GM23338 (cell line): ENCODE results near the gene ATP8A2.

Experiments
- CREB1 ChIP-seq: fragments of 250-450 bp; sonication (Bioruptor Pico); IDR thresholded peaks from 2 replicates; pipeline ENCODE4 v1.5.0; 2020; ENCODE audit warnings: low read depth, mild to moderate bottlenecking, moderate library complexity
- EZH2 ChIP-seq: fragments of 200-600 bp; sonication (generic); IDR thresholded peaks from one replicate; pipeline ENCODE4 v1.8.0; 2017; ENCODE audit warnings: antibody characterized with exemption, mild to moderate bottlenecking, low read depth; ENCODE audit not compliant: unreplicated experiment
- EZH2phosphoT487 ChIP-seq: fragments of 200-600 bp; sonication (generic); IDR thresholded peaks from one replicate; pipeline ENCODE4 v1.8.1; 2018; ENCODE audit warnings: antibody characterized with exemption; ENCODE audit not compliant: unreplicated experiment
- JUNB ChIP-seq: IDR thresholded peaks from one replicate; pipeline ENCODE4 v1.6.1; 2016; ENCODE audit warnings: antibody characterized with exemption; ENCODE audit not compliant: unreplicated experiment
- POLR2AphosphoS5 ChIP-seq: IDR thresholded peaks from 2 replicates; pipeline ENCODE4 v1.6.1; 2016; ENCODE audit warnings: antibody characterized with exemption, low read depth
- STAT1 ChIP-seq: IDR thresholded peaks from one replicate; pipeline ENCODE4 v1.6.1; 2016; ENCODE audit warnings: antibody characterized with exemption; ENCODE audit not compliant: unreplicated experiment
- ZNF114 ChIP-seq: fragments of 250-450 bp; sonication (Bioruptor Pico); IDR thresholded peaks from 2 replicates; pipeline ENCODE4 v1.5.0; 2020; ENCODE audit warnings: mild to moderate bottlenecking, moderate library complexity
- ZNF331 ChIP-seq: fragments of 250-450 bp; sonication (Bioruptor Pico); IDR thresholded peaks from 2 replicates; pipeline ENCODE4 v1.5.0; 2020; ENCODE audit warnings: low read depth, mild to moderate bottlenecking, moderate library complexity
- TF ChIP-seq, protein P1 (sequence below), 2 experiments: fragments of 200-600 bp in 1 of 2; sonication (generic) in 1 of 2; conservative IDR thresholded peaks; 2 replicates each; pipeline versions ENCODE4 v1.5.1 to v1.6.1; 2016 to 2017; ENCODE audit warnings: antibody characterized with exemption in 2 of 2, low read depth in 2 of 2, mild to moderate bottlenecking in 2 of 2, moderate library complexity in 1 of 2
- TF ChIP-seq, protein P2 (sequence below): IDR thresholded peaks from 2 replicates; pipeline ENCODE4 v1.6.1; 2016; ENCODE audit warnings: antibody characterized with exemption
- TF ChIP-seq, protein P3 (sequence below): IDR thresholded peaks from one replicate; pipeline ENCODE4 v1.6.1; 2018; ENCODE audit warnings: antibody characterized with exemption; ENCODE audit not compliant: unreplicated experiment
- TF ChIP-seq, protein P4 (sequence below): fragments of 250-450 bp; sonication (Bioruptor Pico); IDR thresholded peaks from 2 replicates; pipeline ENCODE4 v1.5.0; 2020; ENCODE audit warnings: mild to moderate bottlenecking, moderate library complexity

DNA sequence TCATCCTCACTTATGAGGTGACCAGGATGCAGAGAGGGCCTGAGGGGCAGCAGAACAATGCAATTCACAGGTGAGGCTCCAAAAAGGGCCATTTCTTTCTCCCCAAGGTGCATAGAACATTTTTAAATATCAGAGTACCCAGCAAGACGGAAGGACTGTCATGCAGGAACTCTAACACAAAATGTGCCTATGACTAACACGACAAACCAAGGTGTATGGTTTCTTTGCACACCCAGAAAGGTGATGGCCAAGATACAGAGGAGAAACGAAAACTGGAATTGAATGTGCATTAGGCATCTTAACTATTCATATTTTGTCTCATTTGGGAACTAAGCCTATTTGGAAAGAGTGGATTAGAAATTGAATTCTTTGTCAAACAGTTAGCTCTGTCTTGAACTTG, 650.2 kb downstream of the ATP8A2 start:
- TF ChIP-seq JUNB (no peak), POLR2AphosphoS5 (no peak), EZH2 (no peak), CREB1 (CRISPR knock-in tag) (no peak), ZNF114 (CRISPR knock-in tag) (no peak), STAT1 (no peak), EZH2phosphoT487 (no peak), ZNF331 (CRISPR knock-in tag) (no peak)
- TF ChIP-seq, protein P1, sequence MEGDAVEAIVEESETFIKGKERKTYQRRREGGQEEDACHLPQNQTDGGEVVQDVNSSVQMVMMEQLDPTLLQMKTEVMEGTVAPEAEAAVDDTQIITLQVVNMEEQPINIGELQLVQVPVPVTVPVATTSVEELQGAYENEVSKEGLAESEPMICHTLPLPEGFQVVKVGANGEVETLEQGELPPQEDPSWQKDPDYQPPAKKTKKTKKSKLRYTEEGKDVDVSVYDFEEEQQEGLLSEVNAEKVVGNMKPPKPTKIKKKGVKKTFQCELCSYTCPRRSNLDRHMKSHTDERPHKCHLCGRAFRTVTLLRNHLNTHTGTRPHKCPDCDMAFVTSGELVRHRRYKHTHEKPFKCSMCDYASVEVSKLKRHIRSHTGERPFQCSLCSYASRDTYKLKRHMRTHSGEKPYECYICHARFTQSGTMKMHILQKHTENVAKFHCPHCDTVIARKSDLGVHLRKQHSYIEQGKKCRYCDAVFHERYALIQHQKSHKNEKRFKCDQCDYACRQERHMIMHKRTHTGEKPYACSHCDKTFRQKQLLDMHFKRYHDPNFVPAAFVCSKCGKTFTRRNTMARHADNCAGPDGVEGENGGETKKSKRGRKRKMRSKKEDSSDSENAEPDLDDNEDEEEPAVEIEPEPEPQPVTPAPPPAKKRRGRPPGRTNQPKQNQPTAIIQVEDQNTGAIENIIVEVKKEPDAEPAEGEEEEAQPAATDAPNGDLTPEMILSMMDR (conservative IDR thresholded peaks at IDR 0.05; ENCODE audit: low read depth in 2 of 2) = no peak
- TF ChIP-seq, protein P2, sequence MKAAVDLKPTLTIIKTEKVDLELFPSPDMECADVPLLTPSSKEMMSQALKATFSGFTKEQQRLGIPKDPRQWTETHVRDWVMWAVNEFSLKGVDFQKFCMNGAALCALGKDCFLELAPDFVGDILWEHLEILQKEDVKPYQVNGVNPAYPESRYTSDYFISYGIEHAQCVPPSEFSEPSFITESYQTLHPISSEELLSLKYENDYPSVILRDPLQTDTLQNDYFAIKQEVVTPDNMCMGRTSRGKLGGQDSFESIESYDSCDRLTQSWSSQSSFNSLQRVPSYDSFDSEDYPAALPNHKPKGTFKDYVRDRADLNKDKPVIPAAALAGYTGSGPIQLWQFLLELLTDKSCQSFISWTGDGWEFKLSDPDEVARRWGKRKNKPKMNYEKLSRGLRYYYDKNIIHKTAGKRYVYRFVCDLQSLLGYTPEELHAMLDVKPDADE = no peak
- TF ChIP-seq, protein P3, sequence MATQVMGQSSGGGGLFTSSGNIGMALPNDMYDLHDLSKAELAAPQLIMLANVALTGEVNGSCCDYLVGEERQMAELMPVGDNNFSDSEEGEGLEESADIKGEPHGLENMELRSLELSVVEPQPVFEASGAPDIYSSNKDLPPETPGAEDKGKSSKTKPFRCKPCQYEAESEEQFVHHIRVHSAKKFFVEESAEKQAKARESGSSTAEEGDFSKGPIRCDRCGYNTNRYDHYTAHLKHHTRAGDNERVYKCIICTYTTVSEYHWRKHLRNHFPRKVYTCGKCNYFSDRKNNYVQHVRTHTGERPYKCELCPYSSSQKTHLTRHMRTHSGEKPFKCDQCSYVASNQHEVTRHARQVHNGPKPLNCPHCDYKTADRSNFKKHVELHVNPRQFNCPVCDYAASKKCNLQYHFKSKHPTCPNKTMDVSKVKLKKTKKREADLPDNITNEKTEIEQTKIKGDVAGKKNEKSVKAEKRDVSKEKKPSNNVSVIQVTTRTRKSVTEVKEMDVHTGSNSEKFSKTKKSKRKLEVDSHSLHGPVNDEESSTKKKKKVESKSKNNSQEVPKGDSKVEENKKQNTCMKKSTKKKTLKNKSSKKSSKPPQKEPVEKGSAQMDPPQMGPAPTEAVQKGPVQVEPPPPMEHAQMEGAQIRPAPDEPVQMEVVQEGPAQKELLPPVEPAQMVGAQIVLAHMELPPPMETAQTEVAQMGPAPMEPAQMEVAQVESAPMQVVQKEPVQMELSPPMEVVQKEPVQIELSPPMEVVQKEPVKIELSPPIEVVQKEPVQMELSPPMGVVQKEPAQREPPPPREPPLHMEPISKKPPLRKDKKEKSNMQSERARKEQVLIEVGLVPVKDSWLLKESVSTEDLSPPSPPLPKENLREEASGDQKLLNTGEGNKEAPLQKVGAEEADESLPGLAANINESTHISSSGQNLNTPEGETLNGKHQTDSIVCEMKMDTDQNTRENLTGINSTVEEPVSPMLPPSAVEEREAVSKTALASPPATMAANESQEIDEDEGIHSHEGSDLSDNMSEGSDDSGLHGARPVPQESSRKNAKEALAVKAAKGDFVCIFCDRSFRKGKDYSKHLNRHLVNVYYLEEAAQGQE = no peak
- TF ChIP-seq, protein P4, sequence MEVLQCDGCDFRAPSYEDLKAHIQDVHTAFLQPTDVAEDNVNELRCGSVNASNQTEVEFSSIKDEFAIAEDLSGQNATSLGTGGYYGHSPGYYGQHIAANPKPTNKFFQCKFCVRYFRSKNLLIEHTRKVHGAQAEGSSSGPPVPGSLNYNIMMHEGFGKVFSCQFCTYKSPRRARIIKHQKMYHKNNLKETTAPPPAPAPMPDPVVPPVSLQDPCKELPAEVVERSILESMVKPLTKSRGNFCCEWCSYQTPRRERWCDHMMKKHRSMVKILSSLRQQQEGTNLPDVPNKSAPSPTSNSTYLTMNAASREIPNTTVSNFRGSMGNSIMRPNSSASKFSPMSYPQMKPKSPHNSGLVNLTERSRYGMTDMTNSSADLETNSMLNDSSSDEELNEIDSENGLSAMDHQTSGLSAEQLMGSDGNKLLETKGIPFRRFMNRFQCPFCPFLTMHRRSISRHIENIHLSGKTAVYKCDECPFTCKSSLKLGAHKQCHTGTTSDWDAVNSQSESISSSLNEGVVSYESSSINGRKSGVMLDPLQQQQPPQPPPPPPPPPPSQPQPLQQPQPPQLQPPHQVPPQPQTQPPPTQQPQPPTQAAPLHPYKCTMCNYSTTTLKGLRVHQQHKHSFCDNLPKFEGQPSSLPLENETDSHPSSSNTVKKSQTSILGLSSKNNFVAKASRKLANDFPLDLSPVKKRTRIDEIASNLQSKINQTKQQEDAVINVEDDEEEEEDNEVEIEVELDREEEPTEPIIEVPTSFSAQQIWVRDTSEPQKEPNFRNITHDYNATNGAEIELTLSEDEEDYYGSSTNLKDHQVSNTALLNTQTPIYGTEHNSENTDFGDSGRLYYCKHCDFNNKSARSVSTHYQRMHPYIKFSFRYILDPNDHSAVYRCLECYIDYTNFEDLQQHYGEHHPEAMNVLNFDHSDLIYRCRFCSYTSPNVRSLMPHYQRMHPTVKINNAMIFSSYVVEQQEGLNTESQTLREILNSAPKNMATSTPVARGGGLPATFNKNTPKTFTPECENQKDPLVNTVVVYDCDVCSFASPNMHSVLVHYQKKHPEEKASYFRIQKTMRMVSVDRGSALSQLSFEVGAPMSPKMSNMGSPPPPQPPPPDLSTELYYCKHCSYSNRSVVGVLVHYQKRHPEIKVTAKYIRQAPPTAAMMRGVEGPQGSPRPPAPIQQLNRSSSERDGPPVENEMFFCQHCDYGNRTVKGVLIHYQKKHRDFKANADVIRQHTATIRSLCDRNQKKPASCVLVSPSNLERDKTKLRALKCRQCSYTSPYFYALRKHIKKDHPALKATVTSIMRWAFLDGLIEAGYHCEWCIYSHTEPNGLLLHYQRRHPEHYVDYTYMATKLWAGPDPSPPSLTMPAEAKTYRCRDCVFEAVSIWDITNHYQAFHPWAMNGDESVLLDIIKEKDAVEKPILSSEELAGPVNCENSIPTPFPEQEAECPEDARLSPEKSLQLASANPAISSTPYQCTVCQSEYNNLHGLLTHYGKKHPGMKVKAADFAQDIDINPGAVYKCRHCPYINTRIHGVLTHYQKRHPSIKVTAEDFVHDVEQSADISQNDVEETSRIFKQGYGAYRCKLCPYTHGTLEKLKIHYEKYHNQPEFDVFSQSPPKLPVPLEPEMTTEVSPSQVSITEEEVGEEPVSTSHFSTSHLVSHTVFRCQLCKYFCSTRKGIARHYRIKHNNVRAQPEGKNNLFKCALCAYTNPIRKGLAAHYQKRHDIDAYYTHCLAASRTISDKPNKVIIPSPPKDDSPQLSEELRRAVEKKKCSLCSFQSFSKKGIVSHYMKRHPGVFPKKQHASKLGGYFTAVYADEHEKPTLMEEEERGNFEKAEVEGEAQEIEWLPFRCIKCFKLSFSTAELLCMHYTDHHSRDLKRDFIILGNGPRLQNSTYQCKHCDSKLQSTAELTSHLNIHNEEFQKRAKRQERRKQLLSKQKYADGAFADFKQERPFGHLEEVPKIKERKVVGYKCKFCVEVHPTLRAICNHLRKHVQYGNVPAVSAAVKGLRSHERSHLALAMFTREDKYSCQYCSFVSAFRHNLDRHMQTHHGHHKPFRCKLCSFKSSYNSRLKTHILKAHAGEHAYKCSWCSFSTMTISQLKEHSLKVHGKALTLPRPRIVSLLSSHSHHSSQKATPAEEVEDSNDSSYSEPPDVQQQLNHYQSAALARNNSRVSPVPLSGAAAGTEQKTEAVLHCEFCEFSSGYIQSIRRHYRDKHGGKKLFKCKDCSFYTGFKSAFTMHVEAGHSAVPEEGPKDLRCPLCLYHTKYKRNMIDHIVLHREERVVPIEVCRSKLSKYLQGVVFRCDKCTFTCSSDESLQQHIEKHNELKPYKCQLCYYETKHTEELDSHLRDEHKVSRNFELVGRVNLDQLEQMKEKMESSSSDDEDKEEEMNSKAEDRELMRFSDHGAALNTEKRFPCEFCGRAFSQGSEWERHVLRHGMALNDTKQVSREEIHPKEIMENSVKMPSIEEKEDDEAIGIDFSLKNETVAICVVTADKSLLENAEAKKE = no peak
